ENCODE measurements around the gene ZNF620.

DNA sequence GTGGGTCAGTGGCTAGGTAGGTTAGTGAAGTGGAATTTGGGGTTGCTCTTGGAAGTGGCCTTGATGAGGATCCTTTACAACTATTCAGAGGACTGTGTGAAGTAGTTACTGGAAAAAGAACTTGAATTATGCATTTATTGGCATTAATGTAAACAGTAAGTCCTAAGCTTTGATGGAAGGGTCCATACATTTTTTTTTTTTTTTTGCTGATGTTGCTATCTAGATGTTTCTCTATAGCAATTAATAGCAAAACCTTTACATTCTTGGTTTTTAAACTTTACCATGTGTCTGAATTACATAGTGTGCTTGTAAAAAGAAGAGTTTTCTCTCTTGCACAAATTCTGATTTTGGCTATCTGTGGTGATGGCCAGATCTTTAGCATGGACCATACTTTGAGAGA is 28.4 kb downstream of the ZNF620 start:
- no peak for TF ChIP-seq CTCF (IDR thresholded peaks at IDR 0.05)
- TF ChIP-seq POLR2A (IDR thresholded peaks at IDR 0.05), result no peak
